Loucy (cell line): Measurements from ENCODE around the gene IGF1R.

Experiments
- H2AFZ ChIP-seq: fragments of 200-600 bp; sonication (generic); 2 replicates; pipeline ENCODE4 v1.6.0; 2016; ENCODE audit warnings: antibody characterized with exemption, mild to moderate bottlenecking, low read length, moderate library complexity
- H3F3A ChIP-seq: fragments of 200-600 bp; 2 replicates; pipeline ENCODE4 v1.6.0; 2016; ENCODE audit warnings: antibody characterized with exemption, low read depth, mild to moderate bottlenecking
- H3K27me3 ChIP-seq: fragments of 200-600 bp; sonication (generic); 2 replicates; pipeline ENCODE4 v1.6.1; 2014; ENCODE audit warnings: low read length, mild to moderate bottlenecking; ENCODE audit not compliant: insufficient read depth, poor library complexity, severe bottlenecking
- H3K36me3 ChIP-seq: fragments of 200-600 bp; sonication (generic); 2 replicates; pipeline ENCODE4 v1.6.1; 2016; ENCODE audit warnings: low read length; ENCODE audit not compliant: insufficient read depth
- H3K4me1 ChIP-seq: fragments of 200-600 bp; sonication (generic); 2 replicates; pipeline ENCODE4 v1.5.1; 2014; ENCODE audit warnings: low read length, mild to moderate bottlenecking; ENCODE audit not compliant: insufficient read depth, poor library complexity, severe bottlenecking
- H3K4me2 ChIP-seq: fragments of 200-600 bp; sonication (generic); 2 replicates; pipeline ENCODE4 v1.6.0; 2014; ENCODE audit warnings: antibody characterized with exemption, low read length, low read depth, mild to moderate bottlenecking; ENCODE audit not compliant: poor library complexity, severe bottlenecking
- H3K4me3 ChIP-seq: fragments of 200-600 bp; sonication (generic); 2 replicates; pipeline ENCODE4 v1.5.1; 2014; ENCODE audit warnings: low read length, mild to moderate bottlenecking, mixed read lengths; ENCODE audit not compliant: poor library complexity, severe bottlenecking
- H3K79me2 ChIP-seq: fragments of 200-600 bp; sonication (generic); 2 replicates; pipeline ENCODE4 v1.6.1; 2014; ENCODE audit warnings: low read length; ENCODE audit not compliant: insufficient read depth
- H3K9ac ChIP-seq: fragments of 200-600 bp; sonication (generic); 2 replicates; pipeline ENCODE4 v1.6.0; 2014; ENCODE audit warnings: mild to moderate bottlenecking, low read depth, low read length, moderate library complexity; ENCODE audit not compliant: poor library complexity, severe bottlenecking
- H3K9me2 ChIP-seq: fragments of 200-600 bp; sonication (generic); replicated peaks from 2 replicates; pipeline ENCODE4 v1.6.1; 2016; ENCODE audit warnings: low read depth, low read length, mixed read lengths
- H3K9me3 ChIP-seq: fragments of 200-600 bp; sonication (generic); 2 replicates; pipeline ENCODE4 v1.6.1; 2014; ENCODE audit warnings: mild to moderate bottlenecking, antibody characterized with exemption, low read length, low read depth; ENCODE audit not compliant: insufficient read depth
- H4K20me1 ChIP-seq: fragments of 200-600 bp; sonication (generic); 2 replicates; pipeline ENCODE4 v1.6.0; 2014; ENCODE audit warnings: antibody characterized with exemption, low read length, mild to moderate bottlenecking; ENCODE audit not compliant: insufficient read depth, poor library complexity, severe bottlenecking
- CTCF ChIP-seq: fragments of 200-600 bp; sonication (generic); conservative IDR thresholded peaks from 2 replicates; pipeline ENCODE4 v1.5.1; 2014; ENCODE audit warnings: mild to moderate bottlenecking, antibody characterized with exemption, low read length
- EZH2phosphoT487 ChIP-seq: fragments of 200-600 bp; IDR thresholded peaks from 2 replicates; pipeline ENCODE4 v1.6.1; 2018; ENCODE audit warnings: antibody characterized with exemption, mild to moderate bottlenecking, moderate library complexity, borderline replicate concordance

Gene IGF1R

GRCh38 chr15:98692213-98692612, 43.9 kb downstream of the IGF1R start:
- peaks cover 100% of the 10 kb centered on the region for H3K79me2 ChIP-seq
- no peaks in the 10 kb centered on the region for H3F3A ChIP-seq
- TF ChIP-seq CTCF (no peak), EZH2phosphoT487 (no peak)
- no peak overlapping the region for H3K4me3 ChIP-seq
- no peaks in the 10 kb centered on the region for H3K36me3 ChIP-seq
- peaks cover 11% of the 10 kb centered on the region for H4K20me1 ChIP-seq
- peaks cover 14% of the 10 kb centered on the region for H3K4me1 ChIP-seq
- no peaks in the 10 kb centered on the region for H3K27me3 ChIP-seq
- no peak overlapping the region for H3K4me2 ChIP-seq
- H3K9me2 ChIP-seq: no peaks in the 10 kb centered on the region
- H3K9me3 ChIP-seq: no peaks in the 10 kb centered on the region
- no peak overlapping the region for H2AFZ ChIP-seq
- no peak overlapping the region for H3K9ac ChIP-seq

- Histone ChIP-seq H3K4me3 (no peak overlapping the region), H3K9ac (no peak overlapping the region), H3K9me2 (no peaks in the 10 kb centered on the region), H3K9me3 (no peaks in the 10 kb centered on the region), H3F3A (no peaks in the 10 kb centered on the region), H3K4me1 (peaks cover 4% of the 10 kb centered on the region), H2AFZ (no peak overlapping the region), H3K27me3 (no peaks in the 10 kb centered on the region), H3K36me3 (no peaks in the 10 kb centered on the region), H3K4me2 (no peak overlapping the region), H4K20me1 (peaks cover 14% of the 10 kb centered on the region), H3K79me2 (peaks cover 96% of the 10 kb centered on the region)
- TF ChIP-seq CTCF (no peak), EZH2phosphoT487 (no peak)
Observed at GRCh38 chr15:98694161-98694560, 45.8 kb downstream of the IGF1R start.

GRCh38 chr15:98698792-98699191, 50.5 kb downstream of the IGF1R start:
- Histone ChIP-seq H2AFZ (no peak overlapping the region), H3K36me3 (no peaks in the 10 kb centered on the region), H3K9me3 (no peaks in the 10 kb centered on the region), H3K27me3 (no peaks in the 10 kb centered on the region), H3K79me2 (peaks cover 89% of the 10 kb centered on the region), H3K4me3 (no peak overlapping the region), H3K9ac (no peak overlapping the region), H3F3A (no peaks in the 10 kb centered on the region), H3K9me2 (no peaks in the 10 kb centered on the region), H3K4me1 (peaks cover 9% of the 10 kb centered on the region), H4K20me1 (peaks cover 19% of the 10 kb centered on the region), H3K4me2 (no peak overlapping the region)
- TF ChIP-seq EZH2phosphoT487 (no peak), CTCF (no peak)
